ENCODE measurements around the gene PLPP7.
"Not testable (repeated sequence)": the region's sequence is repeated elsewhere in the genome, so short reads cannot be mapped to it uniquely, and the experiment has no call there.

The PLPP7 gene

DNA sequence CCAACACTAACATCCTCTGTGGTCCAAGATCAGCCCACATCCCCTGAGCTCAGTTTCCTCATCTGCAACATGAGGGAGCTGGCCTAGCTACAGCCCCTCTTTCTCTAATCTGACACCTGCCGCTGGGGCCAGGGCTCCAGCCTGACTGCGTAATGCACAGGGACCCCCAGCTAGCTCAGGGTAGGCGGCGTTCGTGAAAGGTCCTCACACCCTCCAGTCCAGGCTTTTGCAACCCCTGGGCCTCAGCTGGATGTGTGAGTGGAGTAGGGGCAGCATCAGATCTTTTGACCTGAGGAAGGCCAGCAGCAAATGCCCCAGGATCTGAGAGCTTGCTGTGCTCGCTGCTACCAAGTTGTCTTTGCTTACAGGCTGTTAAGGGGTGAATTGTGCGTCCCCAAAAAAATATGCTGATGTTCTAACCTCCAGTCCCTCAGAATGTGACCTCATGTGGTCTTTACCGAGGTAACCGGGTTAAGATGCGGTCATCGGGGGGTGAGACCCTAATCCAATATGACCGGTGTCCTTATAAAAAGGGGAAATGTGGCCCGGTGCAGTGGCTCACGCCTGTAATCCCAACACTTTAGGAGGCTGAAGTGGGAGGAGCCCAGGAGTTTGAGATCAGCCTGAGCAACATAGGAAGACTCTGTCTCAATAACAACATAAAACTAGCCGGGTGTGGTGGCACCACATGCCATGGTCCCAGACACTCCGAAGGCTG is 47.8 kb downstream of the PLPP7 start:
- no peak for DNase-seq

DNA sequence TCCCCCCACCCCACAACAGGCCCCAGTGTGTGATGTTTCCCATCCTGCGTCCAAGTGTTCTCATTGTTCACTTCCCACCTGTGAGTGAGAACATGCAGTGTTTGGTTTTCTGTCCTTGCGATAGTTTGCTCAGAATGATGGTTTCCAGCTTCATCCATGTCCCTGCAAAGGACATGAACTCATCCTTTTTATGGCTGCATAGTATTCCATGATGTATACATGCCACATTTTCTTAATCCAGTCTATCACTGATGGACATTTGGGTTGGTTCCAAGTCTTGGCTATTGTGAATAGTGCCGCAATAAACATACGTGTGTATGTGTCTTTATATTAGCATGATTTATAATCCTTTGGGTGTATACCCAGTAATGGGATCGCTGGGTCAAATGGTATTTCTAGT is 49.7 kb downstream of the PLPP7 start:
- not testable (repeated sequence) for DNase-seq

DNA sequence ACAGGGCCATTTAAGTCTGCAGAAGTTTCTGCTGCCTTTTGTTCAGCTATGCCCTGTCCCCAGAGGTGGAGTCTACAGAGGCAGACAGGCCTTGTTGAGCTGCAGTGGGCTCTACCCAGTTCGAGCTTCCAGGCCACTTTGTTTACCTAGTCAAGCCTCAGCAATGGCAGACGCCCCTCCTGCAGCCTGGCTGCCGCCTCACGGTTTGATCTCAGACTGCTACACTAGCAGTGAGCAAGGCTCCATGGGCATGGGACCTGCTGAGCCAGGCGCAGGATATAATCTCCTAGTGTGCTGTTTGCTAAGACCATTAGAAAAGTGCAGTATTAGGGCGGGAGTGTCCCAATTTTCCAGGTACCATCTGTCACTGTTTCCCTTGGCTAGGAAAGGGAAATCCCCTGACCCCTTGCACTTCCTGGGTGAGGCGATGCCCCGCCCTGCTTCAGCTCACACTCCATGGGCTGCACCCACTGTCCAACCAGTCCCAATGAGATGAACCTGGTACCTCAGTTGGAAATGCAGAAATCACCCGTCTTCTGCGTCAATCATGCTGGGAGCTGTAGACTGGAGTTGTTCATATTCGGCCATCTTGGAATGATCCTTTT is 55.5 kb downstream of the PLPP7 start:
- DNase-seq, result not testable (repeated sequence)

DNA sequence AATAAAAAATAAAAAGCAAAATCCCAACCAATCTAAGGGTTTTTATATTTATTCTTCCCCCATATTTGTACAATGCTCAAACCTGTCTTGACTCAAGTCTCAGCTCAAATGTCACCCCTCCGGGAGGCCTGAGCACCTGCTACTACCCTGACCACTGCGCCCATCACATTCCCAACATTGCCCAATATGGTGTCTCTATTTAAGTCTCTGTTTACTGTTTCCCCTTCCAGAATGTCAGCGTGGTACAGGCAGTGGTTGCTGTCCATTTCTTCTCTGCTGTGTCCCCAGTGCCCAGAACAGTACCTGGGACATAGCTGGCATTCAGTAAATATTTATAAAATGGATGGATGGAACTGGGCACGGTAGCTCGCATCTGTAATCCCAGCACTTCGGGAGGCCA is 57.0 kb downstream of the PLPP7 start:
- no peak for DNase-seq

DNA sequence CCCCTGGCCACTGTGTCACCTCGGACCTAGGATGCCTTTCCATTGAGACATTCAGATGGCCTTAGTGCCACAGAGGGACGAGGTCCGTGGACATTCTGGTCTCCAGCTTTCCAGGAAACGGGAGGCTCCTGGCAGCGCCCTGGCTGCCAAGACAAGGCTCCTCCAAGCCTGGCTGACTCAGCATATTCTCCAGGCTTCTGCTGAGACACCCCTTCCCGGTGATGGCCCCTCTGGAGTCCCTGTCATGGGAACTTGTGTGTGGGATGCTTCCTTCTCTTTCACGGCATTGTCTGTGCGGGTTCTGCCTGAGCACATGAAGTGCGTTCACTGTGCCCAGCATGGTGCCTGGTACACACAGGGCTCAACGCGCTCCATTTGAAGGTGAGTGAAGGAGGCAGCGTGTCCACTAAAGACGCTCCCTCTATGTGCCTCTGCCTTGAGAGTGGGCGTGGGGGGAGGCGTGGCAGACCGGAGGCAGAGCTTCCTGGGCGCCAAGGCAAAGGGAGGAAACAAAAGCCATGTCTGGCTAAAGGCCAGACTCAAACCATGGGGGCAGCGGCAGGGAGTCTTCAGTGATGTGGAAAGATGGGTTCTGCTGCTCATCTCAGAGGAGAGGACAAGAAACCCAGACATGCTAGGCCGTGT is 58.0 kb downstream of the PLPP7 start:
- DNase-seq, result no peak

DNA sequence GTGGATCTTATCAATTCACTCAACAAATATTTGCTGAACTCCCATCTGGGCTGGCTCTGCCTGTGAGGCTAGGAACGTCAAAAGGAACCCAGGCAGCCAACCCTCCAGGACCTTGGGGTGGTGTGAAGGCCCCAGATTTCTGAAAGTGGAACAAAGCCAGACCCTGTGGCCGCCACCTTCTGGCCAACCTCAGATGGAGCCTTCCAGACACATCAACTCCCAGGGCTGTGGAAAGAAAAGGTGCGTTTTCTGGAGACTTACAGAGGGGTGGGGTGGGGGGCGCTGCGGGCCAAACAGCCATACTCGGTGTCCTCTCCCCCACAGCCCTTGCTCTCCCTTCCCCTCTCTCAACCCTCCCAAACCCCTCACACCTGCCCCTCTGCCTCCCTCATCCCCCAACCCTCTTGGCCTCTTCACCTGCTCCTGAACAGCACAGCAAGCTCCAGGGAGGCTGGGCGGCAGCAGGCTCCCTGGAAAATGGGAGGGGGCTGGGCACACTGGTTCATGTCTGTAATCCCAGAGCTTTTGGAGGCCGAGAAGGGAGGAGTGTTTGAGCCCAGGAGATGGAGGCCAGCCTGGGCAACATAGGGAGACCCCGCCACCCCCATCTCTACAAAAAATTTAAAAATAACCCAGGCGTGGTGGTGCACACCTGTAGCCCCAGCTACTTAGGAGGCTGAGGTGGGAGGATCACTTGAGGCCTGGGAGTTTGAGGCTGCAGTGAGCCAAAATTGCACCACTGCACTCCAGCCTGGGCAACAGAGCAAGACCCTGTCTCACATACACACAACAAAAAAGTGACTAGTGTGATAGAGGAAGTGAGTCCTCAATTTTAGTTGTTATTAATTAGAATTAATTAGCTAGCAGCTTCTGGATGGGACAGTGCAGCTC is 59.4 kb downstream of the PLPP7 start:
- no peak for DNase-seq

DNA sequence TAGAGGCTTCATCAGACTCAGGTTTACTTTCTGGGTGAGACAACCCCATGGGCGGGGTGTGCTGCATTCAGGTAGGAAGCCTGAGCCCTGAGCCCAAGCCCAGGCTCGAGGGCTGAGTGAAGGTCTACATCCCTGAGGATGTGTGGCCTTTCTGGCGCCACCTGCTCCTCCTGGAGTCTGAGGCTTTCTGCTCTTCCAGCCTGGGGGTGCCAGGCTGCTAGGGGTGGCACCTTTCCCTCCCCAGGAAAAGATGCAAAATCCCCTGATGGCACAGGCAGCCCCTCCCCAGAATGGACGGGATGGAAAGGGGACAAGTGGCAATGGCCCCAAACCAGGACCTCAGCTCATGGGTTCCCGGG is 60.0 kb downstream of the PLPP7 start:
- DNase-seq, result no peak

DNA sequence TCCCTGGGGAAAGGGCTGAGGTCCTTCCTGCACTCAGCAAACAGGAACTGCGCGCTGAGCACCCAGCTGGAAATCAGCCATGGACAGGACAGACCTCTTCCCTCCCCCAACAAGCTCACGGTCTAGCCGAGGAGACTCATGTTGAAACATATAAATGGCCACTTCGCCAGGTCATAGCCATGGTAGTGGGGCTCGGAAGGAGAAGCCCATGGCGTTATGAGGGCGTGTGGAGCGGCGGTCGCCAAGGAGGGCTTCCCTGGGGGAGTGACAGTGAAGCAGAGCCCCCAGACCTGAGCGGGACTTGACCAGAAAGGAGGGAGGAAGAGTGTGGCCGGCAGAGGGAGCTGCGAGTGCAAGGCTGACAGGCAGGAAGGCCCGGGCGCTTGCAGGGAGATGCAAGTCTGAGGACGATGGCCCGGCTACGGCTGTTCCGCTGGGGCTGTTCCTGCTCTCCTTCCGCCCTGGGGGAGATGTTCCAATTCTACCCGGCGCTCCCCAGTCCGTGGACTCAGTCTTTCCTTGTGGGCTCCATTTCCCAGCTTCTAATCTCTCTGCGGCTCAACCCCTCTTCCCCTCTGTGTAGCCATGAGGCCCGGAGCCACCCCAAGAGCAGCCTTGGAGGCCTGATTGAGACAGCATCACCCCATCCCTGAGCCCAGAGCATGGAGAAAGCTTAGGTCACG is 60.5 kb downstream of the PLPP7 start:
- DNase-seq, result peak; percentile 91

DNA sequence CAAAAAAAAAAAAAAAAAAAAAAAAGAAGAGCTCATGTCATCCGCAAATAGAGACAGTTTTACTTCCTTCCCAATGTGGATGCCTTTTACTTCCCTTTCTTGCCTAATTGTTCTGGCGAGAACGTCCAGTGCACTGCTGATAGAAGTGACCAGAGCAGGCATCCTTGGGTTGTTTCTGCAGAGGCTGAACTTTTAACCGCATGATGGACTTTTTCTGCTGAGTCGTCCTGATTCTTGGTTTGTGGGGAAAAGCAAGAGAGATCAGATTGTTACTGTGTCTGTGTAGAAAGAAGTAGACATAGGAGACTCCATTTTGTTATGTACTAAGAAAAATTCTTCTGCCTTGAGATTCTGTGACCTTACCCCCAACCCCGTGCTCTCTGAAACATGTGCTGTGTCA is 67.0 kb downstream of the PLPP7 start:
- DNase-seq, result not testable (repeated sequence)

DNA sequence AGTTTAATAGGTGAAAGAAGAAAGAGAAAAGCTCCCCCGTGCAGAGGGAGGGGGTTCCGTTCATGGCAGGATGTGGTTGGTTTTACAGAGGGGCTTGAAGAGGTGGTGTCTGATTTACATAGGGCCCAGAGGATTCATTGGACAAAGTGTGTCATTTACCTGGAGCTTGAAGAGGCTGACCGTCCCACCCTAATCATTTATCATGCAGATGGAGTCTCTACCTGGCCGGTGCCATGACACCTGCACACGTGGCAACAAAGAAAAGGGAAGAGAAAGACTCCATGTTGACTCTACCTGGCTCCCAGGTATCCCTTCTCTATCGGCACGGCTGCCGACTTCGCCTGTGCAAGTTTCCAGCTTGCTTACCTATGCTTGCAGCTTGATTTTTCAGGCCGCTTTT is 69.0 kb downstream of the PLPP7 start:
- DNase-seq, result no peak
